PFSK-1 (cell line): ENCODE measurements around the gene UPB1.

Source experiments
- POLR2AphosphoS5 ChIP-seq: IDR thresholded peaks from 2 replicates; pipeline ENCODE4 v1.6.1; 2012; ENCODE audit warnings: low read depth, mild to moderate bottlenecking, control low read depth, low read length, moderate library complexity
- SIN3A ChIP-seq: IDR thresholded peaks from 2 replicates; pipeline ENCODE4 v1.6.1; 2012; ENCODE audit warnings: mild to moderate bottlenecking, low read length, moderate library complexity, borderline replicate concordance; ENCODE audit not compliant: insufficient read depth
- TAF1 ChIP-seq: IDR thresholded peaks from 2 replicates; pipeline ENCODE4 v1.6.1; 2012; ENCODE audit warnings: low read length, control low read depth, borderline replicate concordance; ENCODE audit not compliant: insufficient read depth
- TF ChIP-seq, protein P1 (sequence below), 2 experiments: IDR thresholded peaks; 2 replicates each; pipeline versions ENCODE4 v1.6.1 to v1.8.0; 2011 to 2012; ENCODE audit warnings: low read depth in 2 of 2, low read length in 2 of 2, control low read depth in 1 of 2, inconsistent platforms in 1 of 2, mild to moderate bottlenecking in 1 of 2, moderate library complexity in 1 of 2; ENCODE audit not compliant: insufficient read depth in 1 of 2

DNA sequence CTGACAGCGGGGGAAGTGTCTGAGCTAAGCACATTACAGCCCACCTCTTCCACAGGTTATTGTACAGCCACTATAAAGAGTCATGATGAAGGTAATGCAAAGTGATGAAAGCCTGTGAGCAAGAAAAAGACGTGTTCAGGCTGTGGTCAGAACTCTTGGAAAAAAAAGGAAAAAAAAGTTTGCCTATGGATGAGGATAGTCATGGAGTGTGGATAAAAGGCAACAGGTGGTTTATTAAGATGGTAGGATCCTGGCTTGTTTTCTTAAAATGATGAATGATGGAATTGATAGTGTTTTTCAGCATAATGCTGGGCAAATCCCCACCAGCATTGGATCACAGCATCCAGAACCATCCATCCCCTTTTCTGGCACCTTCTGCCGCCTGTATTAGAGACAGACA, 23.1 kb downstream of the UPB1 start:
- TF ChIP-seq POLR2AphosphoS5: no peak
- TF ChIP-seq, protein P1, sequence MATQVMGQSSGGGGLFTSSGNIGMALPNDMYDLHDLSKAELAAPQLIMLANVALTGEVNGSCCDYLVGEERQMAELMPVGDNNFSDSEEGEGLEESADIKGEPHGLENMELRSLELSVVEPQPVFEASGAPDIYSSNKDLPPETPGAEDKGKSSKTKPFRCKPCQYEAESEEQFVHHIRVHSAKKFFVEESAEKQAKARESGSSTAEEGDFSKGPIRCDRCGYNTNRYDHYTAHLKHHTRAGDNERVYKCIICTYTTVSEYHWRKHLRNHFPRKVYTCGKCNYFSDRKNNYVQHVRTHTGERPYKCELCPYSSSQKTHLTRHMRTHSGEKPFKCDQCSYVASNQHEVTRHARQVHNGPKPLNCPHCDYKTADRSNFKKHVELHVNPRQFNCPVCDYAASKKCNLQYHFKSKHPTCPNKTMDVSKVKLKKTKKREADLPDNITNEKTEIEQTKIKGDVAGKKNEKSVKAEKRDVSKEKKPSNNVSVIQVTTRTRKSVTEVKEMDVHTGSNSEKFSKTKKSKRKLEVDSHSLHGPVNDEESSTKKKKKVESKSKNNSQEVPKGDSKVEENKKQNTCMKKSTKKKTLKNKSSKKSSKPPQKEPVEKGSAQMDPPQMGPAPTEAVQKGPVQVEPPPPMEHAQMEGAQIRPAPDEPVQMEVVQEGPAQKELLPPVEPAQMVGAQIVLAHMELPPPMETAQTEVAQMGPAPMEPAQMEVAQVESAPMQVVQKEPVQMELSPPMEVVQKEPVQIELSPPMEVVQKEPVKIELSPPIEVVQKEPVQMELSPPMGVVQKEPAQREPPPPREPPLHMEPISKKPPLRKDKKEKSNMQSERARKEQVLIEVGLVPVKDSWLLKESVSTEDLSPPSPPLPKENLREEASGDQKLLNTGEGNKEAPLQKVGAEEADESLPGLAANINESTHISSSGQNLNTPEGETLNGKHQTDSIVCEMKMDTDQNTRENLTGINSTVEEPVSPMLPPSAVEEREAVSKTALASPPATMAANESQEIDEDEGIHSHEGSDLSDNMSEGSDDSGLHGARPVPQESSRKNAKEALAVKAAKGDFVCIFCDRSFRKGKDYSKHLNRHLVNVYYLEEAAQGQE (IDR thresholded peaks at IDR 0.05; ENCODE audit: insufficient read depth in 1 of 2, low read depth in 2 of 2, low read length in 2 of 2): no peak
- no peak for TF ChIP-seq TAF1
- no peak for TF ChIP-seq SIN3A
